Adrenal gland (tissue), 5 donors: Measurements from ENCODE around the gene ATXN1.

Experiments used
- CTCF ChIP-seq, 6 experiments: fragments of 450-650 bp in 4 of 6; fragments of 200-600 bp in 2 of 6; sonication (generic) in 1 of 6; IDR thresholded peaks; 1 replicate in 5 of 6; 2 replicates in 1 of 6; pipeline versions ENCODE4 v1.5.1 to v1.8.0; 2016 to 2021; ENCODE audit warnings: antibody characterized with exemption in 6 of 6, mild to moderate bottlenecking in 2 of 6, moderate library complexity in 1 of 6
- POLR2A ChIP-seq, 2 donors: fragments of 450-650 bp; IDR thresholded peaks; one replicate each; pipeline ENCODE4 v1.6.1; 2017; ENCODE audit warnings: antibody characterized with exemption in 2 of 2, mild to moderate bottlenecking in 2 of 2, moderate library complexity in 1 of 2
- donor health status: DM: no; HTN: no; CAD: no.

GRCh38 chr6:16575655-16576054, 185.6 kb downstream of the ATXN1 start:
- no peak for TF ChIP-seq CTCF (IDR thresholded peaks at IDR 0.05)
- TF ChIP-seq POLR2A (IDR thresholded peaks at IDR 0.05): no peak
